ENCODE results near the gene PRDM5.
A peak's percentile ranks its signal among the peaks of the same experiment; 100 is the strongest.

PRDM5 gene

GRCh38 chr4:120826853-120827252 is 95.7 kb downstream of the PRDM5 start:
- DNase-seq (ENCODE audit: low spot score in 2 of 2): no peak
- no peak overlapping the region for H3K27ac Mint-ChIP-seq
- no peak for ATAC-seq
- H3K36me3 Mint-ChIP-seq: no peaks in the 10 kb centered on the region
- no peak overlapping the region for H3K4me3 Mint-ChIP-seq
- no peaks in the 10 kb centered on the region for H3K4me1 Mint-ChIP-seq
- no peaks in the 10 kb centered on the region for H3K9me3 Mint-ChIP-seq

DNA sequence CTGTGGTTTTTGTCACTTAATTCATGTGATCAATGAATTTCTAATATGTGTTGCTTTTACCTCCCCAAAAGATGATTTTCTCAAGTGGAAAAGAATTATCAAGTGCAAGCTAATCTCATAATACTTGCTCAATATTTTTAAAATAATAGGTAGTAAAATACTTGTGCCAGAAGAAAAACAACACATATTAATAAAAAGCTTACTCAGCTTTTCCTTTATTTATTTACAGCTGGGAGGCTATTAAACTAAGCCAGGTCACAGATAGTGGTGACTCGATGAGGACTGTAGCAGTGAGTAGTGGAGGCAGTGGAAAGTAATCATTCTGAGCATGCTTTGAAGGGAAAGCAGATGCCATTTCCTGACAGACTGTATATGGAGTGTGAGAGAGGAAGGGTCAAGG is 96.1 kb downstream of the PRDM5 start:
- Mint-ChIP-seq H3K4me3 (no peak overlapping the region), H3K36me3 (no peaks in the 10 kb centered on the region)

GRCh38 chr4:120824946-120825345 is 97.6 kb downstream of the PRDM5 start:
- no peaks in the 10 kb centered on the region for H3K36me3 Mint-ChIP-seq
- no peak overlapping the region for H3K4me3 Mint-ChIP-seq
- no peak overlapping the region for H3K27ac Mint-ChIP-seq
- H3K9me3 Mint-ChIP-seq: no peaks in the 10 kb centered on the region
- ATAC-seq (no peak), DNase-seq (ENCODE audit: low spot score in 2 of 2) (no peak)
- H3K4me1 Mint-ChIP-seq: peaks cover 1% of the 10 kb centered on the region

More for the DNA sequence above, 96.1 kb downstream of the PRDM5 start:
- no peak overlapping the region for H3K27ac Mint-ChIP-seq
- H3K9me3 Mint-ChIP-seq: no peaks in the 10 kb centered on the region
- no peak for DNase-seq (ENCODE audit: low spot score in 2 of 2)
- H3K4me1 Mint-ChIP-seq: no peaks in the 10 kb centered on the region
- ATAC-seq: no peak

GRCh38 chr4:120821977-120822376 is 100.5 kb downstream of the PRDM5 start:
- H3K27ac Mint-ChIP-seq: no peak overlapping the region
- DNase-seq (ENCODE audit: low spot score in 2 of 2): no peak
- ATAC-seq: no peak
- H3K36me3 Mint-ChIP-seq: no peaks in the 10 kb centered on the region
- H3K9me3 Mint-ChIP-seq: no peaks in the 10 kb centered on the region
- H3K4me1 Mint-ChIP-seq: peaks cover 7% of the 10 kb centered on the region
- no peak overlapping the region for H3K4me3 Mint-ChIP-seq

- no peak overlapping the region for H3K27ac Mint-ChIP-seq
- no peaks in the 10 kb centered on the region for H3K9me3 Mint-ChIP-seq
- no peak for DNase-seq (ENCODE audit: low spot score in 2 of 2)
These were observed 101.5 kb downstream of the PRDM5 start for GRCh38 chr4:120821029-120821428.

GRCh38 chr4:120819805-120820437 is 102.6 kb downstream of the PRDM5 start:
- Mint-ChIP-seq H3K4me1 (peaks cover 7% of the 10 kb centered on the region), H3K4me3 (no peak overlapping the region), H3K36me3 (no peaks in the 10 kb centered on the region), H3K27ac (no peak overlapping the region), H3K9me3 (no peaks in the 10 kb centered on the region)
- ATAC-seq (peak; percentile 93), DNase-seq (ENCODE audit: low spot score in 2 of 2) (no peak)

More at GRCh38 chr4:120821029-120821428, 101.5 kb downstream of the PRDM5 start:
- peaks cover 7% of the 10 kb centered on the region for H3K4me1 Mint-ChIP-seq
- no peaks in the 10 kb centered on the region for H3K36me3 Mint-ChIP-seq
- H3K4me3 Mint-ChIP-seq: no peak overlapping the region
- no peak for ATAC-seq

DNA sequence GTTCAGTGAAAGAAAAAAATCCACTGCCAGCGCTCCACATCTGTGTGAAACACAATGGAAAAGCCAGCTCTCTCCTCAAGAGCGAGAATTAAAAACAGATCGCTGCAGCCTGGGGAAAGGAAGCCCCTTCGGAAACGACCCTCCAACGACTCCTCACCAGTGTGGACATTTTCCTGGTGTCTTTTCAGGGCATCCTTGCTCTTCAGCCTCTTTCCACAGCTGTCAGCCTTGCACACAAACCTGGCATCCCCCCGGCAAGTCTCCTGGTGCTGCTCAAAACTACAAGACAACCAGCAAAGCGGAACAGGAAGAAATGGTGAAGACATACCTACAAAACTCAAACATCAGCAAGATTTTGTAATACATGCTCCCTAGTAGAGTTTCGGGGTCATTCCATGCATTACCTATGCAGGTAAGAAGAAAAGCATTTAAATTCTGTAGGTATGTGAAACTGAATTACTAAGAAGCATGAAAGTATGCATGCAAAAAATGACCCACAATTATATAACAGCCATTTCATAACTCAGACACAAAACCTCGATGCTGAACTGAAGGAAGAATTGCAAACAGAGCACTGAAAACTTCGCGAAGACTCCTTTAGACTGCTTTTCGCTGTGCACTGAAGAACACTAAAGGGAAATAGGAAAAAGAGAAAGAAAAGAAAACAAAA is 106.1 kb downstream of the PRDM5 start:
- no peaks in the 10 kb centered on the region for H3K36me3 Mint-ChIP-seq

DNA sequence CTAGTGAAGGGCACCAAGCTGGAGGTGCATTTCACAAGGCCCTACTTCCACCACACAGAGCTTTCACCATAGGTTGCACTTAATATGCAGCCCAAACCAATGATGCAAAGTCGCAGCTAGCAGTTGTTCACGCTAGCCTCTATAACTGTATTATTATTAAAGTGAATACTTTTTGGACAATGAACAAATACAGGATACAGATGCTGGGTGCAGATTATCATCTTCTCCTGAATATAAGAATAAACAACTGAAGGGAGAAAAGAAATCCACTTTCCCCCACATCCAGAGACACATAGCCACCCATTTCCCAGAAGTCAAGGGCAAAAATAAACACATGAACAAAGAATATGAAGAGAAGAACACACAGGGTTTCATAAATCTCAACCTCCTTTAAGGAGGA is 107.2 kb downstream of the PRDM5 start:
- Mint-ChIP-seq H3K4me1 (peaks cover 7% of the 10 kb centered on the region), H3K27ac (no peak overlapping the region), H3K9me3 (no peaks in the 10 kb centered on the region), H3K4me3 (no peak overlapping the region), H3K36me3 (no peaks in the 10 kb centered on the region)
- DNase-seq (ENCODE audit: low spot score in 2 of 2): no peak
- no peak for ATAC-seq

More for the DNA sequence above, 106.1 kb downstream of the PRDM5 start:
- DNase-seq (ENCODE audit: low spot score in 2 of 2): no peak
- H3K4me3 Mint-ChIP-seq: no peak overlapping the region
- no peaks in the 10 kb centered on the region for H3K9me3 Mint-ChIP-seq
- ATAC-seq: no peak
- no peak overlapping the region for H3K27ac Mint-ChIP-seq
- H3K4me1 Mint-ChIP-seq: peaks cover 7% of the 10 kb centered on the region

- ATAC-seq (no peak), DNase-seq (ENCODE audit: low spot score in 2 of 2) (no peak)
- H3K4me3 Mint-ChIP-seq: no peak overlapping the region
- H3K36me3 Mint-ChIP-seq: no peaks in the 10 kb centered on the region
- H3K9me3 Mint-ChIP-seq: no peaks in the 10 kb centered on the region
- peaks cover 5% of the 10 kb centered on the region for H3K4me1 Mint-ChIP-seq
- H3K27ac Mint-ChIP-seq: no peak overlapping the region
These were observed 107.6 kb downstream of the PRDM5 start for GRCh38 chr4:120814886-120815285.

- ATAC-seq (no peak), DNase-seq (ENCODE audit: low spot score in 2 of 2) (no peak)
- Mint-ChIP-seq H3K4me1 (no peaks in the 10 kb centered on the region), H3K36me3 (no peaks in the 10 kb centered on the region), H3K9me3 (no peaks in the 10 kb centered on the region), H3K4me3 (no peak overlapping the region), H3K27ac (no peak overlapping the region)
These were observed 110.3 kb downstream of the PRDM5 start for GRCh38 chr4:120812216-120812615.

- DNase-seq (ENCODE audit: low spot score in 2 of 2): no peak
- ATAC-seq: no peak
These were observed 113.0 kb downstream of the PRDM5 start for GRCh38 chr4:120809518-120809917.

GRCh38 chr4:120808475-120809141 is 113.9 kb downstream of the PRDM5 start:
- no peak for DNase-seq (ENCODE audit: low spot score in 2 of 2)
- no peaks in the 10 kb centered on the region for H3K36me3 Mint-ChIP-seq
- no peak overlapping the region for H3K27ac Mint-ChIP-seq
- no peaks in the 10 kb centered on the region for H3K4me1 Mint-ChIP-seq
- no peak for ATAC-seq
- peaks cover 5% of the 10 kb centered on the region for H3K9me3 Mint-ChIP-seq
- H3K4me3 Mint-ChIP-seq: no peak overlapping the region

More at GRCh38 chr4:120809518-120809917, 113.0 kb downstream of the PRDM5 start:
- Mint-ChIP-seq H3K4me3 (no peak overlapping the region), H3K4me1 (no peaks in the 10 kb centered on the region), H3K27ac (no peak overlapping the region), H3K9me3 (peaks cover 5% of the 10 kb centered on the region), H3K36me3 (no peaks in the 10 kb centered on the region)

- no peak for DNase-seq (ENCODE audit: low spot score in 2 of 2)
- ATAC-seq: peak; percentile 19
These were observed 121.3 kb downstream of the PRDM5 start for GRCh38 chr4:120801137-120801758.

DNA sequence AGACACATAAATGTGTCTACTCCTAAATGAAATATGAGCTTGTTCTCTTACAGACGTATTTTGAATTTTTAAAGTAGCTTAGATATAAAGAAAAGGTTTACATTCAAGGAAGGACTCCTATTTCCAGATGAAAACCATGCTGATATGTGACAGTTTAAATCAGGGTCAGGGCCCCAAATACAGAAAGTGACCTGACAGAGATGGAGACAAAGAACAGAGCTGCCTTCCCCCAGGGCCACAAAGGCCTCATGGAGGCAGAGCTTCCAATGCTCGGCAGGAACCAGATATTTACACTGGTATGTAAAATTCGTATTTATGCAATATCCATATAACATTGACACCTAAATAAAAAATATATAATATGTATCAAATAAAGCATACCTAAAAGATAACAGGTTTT is 124.0 kb downstream of the PRDM5 start:
- no peaks in the 10 kb centered on the region for H3K36me3 Mint-ChIP-seq
- DNase-seq (ENCODE audit: low spot score in 2 of 2) (no peak), ATAC-seq (no peak)
- H3K9me3 Mint-ChIP-seq: no peaks in the 10 kb centered on the region
- no peaks in the 10 kb centered on the region for H3K4me1 Mint-ChIP-seq
- H3K4me3 Mint-ChIP-seq: no peak overlapping the region
- H3K27ac Mint-ChIP-seq: no peak overlapping the region

More at GRCh38 chr4:120801137-120801758, 121.3 kb downstream of the PRDM5 start:
- no peak overlapping the region for H3K27ac Mint-ChIP-seq
- no peaks in the 10 kb centered on the region for H3K36me3 Mint-ChIP-seq
- peaks cover 5% of the 10 kb centered on the region for H3K9me3 Mint-ChIP-seq
- no peaks in the 10 kb centered on the region for H3K4me1 Mint-ChIP-seq
- no peak overlapping the region for H3K4me3 Mint-ChIP-seq

GRCh38 chr4:120796271-120796670 is 126.3 kb downstream of the PRDM5 start:
- Mint-ChIP-seq H3K4me3 (no peak overlapping the region), H3K9me3 (no peaks in the 10 kb centered on the region), H3K36me3 (no peaks in the 10 kb centered on the region), H3K27ac (no peak overlapping the region), H3K4me1 (no peaks in the 10 kb centered on the region)
- no peak for DNase-seq (ENCODE audit: low spot score in 2 of 2)
- no peak for ATAC-seq
